ENCODE results near the gene CELSR2. TPM values are rescaled to one million over a fixed set of nuclear protein-coding genes. Genes with fewer than 3 reads are reported as not detected.
A peak's percentile ranks its signal among the peaks of the same experiment; 100 is the strongest.

CELSR2 gene
- polyA plus RNA-seq = under 1 TPM in 2 of 3 donors, not detected in 1; 0.17 to 0.77 TPM

- DNase-seq = peak; percentile 65 to 73 (median 66)
- peaks cover 1 to 19% (median 11%) of the 10 kb centered on the region in 3 donors for H3K27me3 Mint-ChIP-seq (ENCODE audit: low read depth in 3 of 3)
- peak within 1 kb of the TSS in 1 of 6 donors; percentile 14 for H3K27ac Mint-ChIP-seq
- H3K36me3 Mint-ChIP-seq = no peaks in the 10 kb centered on the region
- H3K9me3 Mint-ChIP-seq = no peaks in the 10 kb centered on the region
- peak within 1 kb of the TSS; percentile 67 to 80 (median 75) for H3K4me3 Mint-ChIP-seq
- H3K4me1 Mint-ChIP-seq = peaks cover 5 to 14% of the 10 kb centered on the region in 2 donors
These were observed at the start of gene CELSR2 for GRCh38 chr1:109248797-109249629. Gene CELSR2 (plus strand): TSS chr1:109249539. CDS start chr1:109250080, 541 bp downstream.

- no peak for DNase-seq
- Mint-ChIP-seq H3K27me3 (ENCODE audit: low read depth in 3 of 3) (peaks cover 0 to 12% (median 6%) of the 10 kb centered on the region in 3 donors), H3K4me1 (peaks cover 9 to 11% of the 10 kb centered on the region in 2 donors), H3K36me3 (peaks cover 0 to 9% (median 3%) of the 10 kb centered on the region in 3 donors), H3K4me3 (peak overlapping the region in 2 of 5 donors; percentile 11 to 55), H3K27ac (peak overlapping the region in 1 of 6 donors; percentile 71), H3K9me3 (no peaks in the 10 kb centered on the region)
These were observed 49.6 kb upstream of the CELSR2 start for GRCh38 chr1:109199710-109200109.

- H3K9me3 Mint-ChIP-seq = no peaks in the 10 kb centered on the region
- no peak for DNase-seq
- peaks cover 0 to 9% (median 3%) of the 10 kb centered on the region in 3 donors for H3K36me3 Mint-ChIP-seq
- no peak overlapping the region for H3K27ac Mint-ChIP-seq
- H3K4me3 Mint-ChIP-seq = no peak overlapping the region
- peaks cover 0 to 12% (median 8%) of the 10 kb centered on the region in 3 donors for H3K27me3 Mint-ChIP-seq (ENCODE audit: low read depth in 3 of 3)
- peaks cover 9 to 11% of the 10 kb centered on the region in 2 donors for H3K4me1 Mint-ChIP-seq
These were observed 48.1 kb upstream of the CELSR2 start for GRCh38 chr1:109201123-109201703.

- H3K27me3 Mint-ChIP-seq (ENCODE audit: low read depth in 3 of 3) = peaks cover 0 to 15% (median 5%) of the 10 kb centered on the region in 3 donors
- DNase-seq = no peak
- H3K4me3 Mint-ChIP-seq = no peak overlapping the region
- peaks cover 2 to 6% of the 10 kb centered on the region in 2 donors for H3K4me1 Mint-ChIP-seq
- peaks cover 0 to 9% (median 3%) of the 10 kb centered on the region in 3 donors for H3K36me3 Mint-ChIP-seq
- H3K9me3 Mint-ChIP-seq = no peaks in the 10 kb centered on the region
- no peak overlapping the region for H3K27ac Mint-ChIP-seq
These were observed 44.9 kb upstream of the CELSR2 start for GRCh38 chr1:109204484-109204883.

GRCh38 chr1:109206339-109206738 lies 43.0 kb upstream of the CELSR2 start:
- no peaks in the 10 kb centered on the region for H3K4me1 Mint-ChIP-seq
- no peak overlapping the region for H3K27ac Mint-ChIP-seq
- no peak for DNase-seq
- H3K27me3 Mint-ChIP-seq (ENCODE audit: low read depth in 3 of 3) = peaks cover 0 to 16% (median 0%) of the 10 kb centered on the region in 3 donors
- peaks cover 0 to 9% (median 0%) of the 10 kb centered on the region in 3 donors for H3K36me3 Mint-ChIP-seq
- H3K9me3 Mint-ChIP-seq = no peaks in the 10 kb centered on the region
- no peak overlapping the region for H3K4me3 Mint-ChIP-seq

- H3K9me3 Mint-ChIP-seq = no peaks in the 10 kb centered on the region
- no peak for DNase-seq
- H3K27me3 Mint-ChIP-seq (ENCODE audit: low read depth in 3 of 3) = peaks cover 0 to 16% (median 0%) of the 10 kb centered on the region in 3 donors
- H3K27ac Mint-ChIP-seq = no peak overlapping the region
- no peaks in the 10 kb centered on the region for H3K4me1 Mint-ChIP-seq
- no peak overlapping the region for H3K4me3 Mint-ChIP-seq
- peaks cover 0 to 9% (median 0%) of the 10 kb centered on the region in 3 donors for H3K36me3 Mint-ChIP-seq
These were observed 41.8 kb upstream of the CELSR2 start for GRCh38 chr1:109207467-109208103.

GRCh38 chr1:109208394-109208793 lies 40.9 kb upstream of the CELSR2 start:
- no peaks in the 10 kb centered on the region for H3K9me3 Mint-ChIP-seq
- H3K36me3 Mint-ChIP-seq = peaks cover 0 to 4% (median 0%) of the 10 kb centered on the region in 3 donors
- peaks cover 0 to 1% of the 10 kb centered on the region in 2 donors for H3K4me1 Mint-ChIP-seq
- H3K27ac Mint-ChIP-seq = no peak overlapping the region
- peaks cover 0 to 14% (median 0%) of the 10 kb centered on the region in 3 donors for H3K27me3 Mint-ChIP-seq (ENCODE audit: low read depth in 3 of 3)
- no peak for DNase-seq
- H3K4me3 Mint-ChIP-seq = no peak overlapping the region

- H3K27ac Mint-ChIP-seq = no peak overlapping the region
- no peak overlapping the region for H3K4me3 Mint-ChIP-seq
- no peaks in the 10 kb centered on the region for H3K9me3 Mint-ChIP-seq
- peaks cover 0 to 4% (median 0%) of the 10 kb centered on the region in 3 donors for H3K36me3 Mint-ChIP-seq
- no peak for DNase-seq
- H3K27me3 Mint-ChIP-seq (ENCODE audit: low read depth in 3 of 3) = peaks cover 0 to 16% (median 3%) of the 10 kb centered on the region in 3 donors
- H3K4me1 Mint-ChIP-seq = peaks cover 0 to 3% of the 10 kb centered on the region in 2 donors
These were observed 40.4 kb upstream of the CELSR2 start for GRCh38 chr1:109208836-109209463.

- no peak for DNase-seq
- Mint-ChIP-seq H3K4me3 (no peak overlapping the region), H3K27ac (no peak overlapping the region), H3K4me1 (peaks cover 9 to 14% of the 10 kb centered on the region in 2 donors), H3K9me3 (no peaks in the 10 kb centered on the region), H3K27me3 (ENCODE audit: low read depth in 3 of 3) (peaks cover 4 to 16% (median 7%) of the 10 kb centered on the region in 3 donors), H3K36me3 (no peaks in the 10 kb centered on the region)
These were observed 39.3 kb upstream of the CELSR2 start for GRCh38 chr1:109210058-109210457.

GRCh38 chr1:109213345-109213823 lies 36.0 kb upstream of the CELSR2 start:
- H3K27me3 Mint-ChIP-seq (ENCODE audit: low read depth in 3 of 3) = peaks cover 6 to 13% (median 7%) of the 10 kb centered on the region in 3 donors
- no peak for DNase-seq
- H3K27ac Mint-ChIP-seq = peak overlapping the region in 4 of 6 donors; percentile 77 to 93 (median 90)
- H3K36me3 Mint-ChIP-seq = peaks cover 0 to 8% (median under 1%) of the 10 kb centered on the region in 3 donors
- H3K9me3 Mint-ChIP-seq = no peaks in the 10 kb centered on the region
- H3K4me1 Mint-ChIP-seq = peaks cover 33 to 34% of the 10 kb centered on the region in 2 donors
- H3K4me3 Mint-ChIP-seq = peak overlapping the region; percentile 95 to 99 (median 97)

GRCh38 chr1:109213824-109214693 lies 35.3 kb upstream of the CELSR2 start, which contains the start of gene SARS1:
Gene SARS1 (plus strand): TSS chr1:109213918. CDS start chr1:109213993, 75 bp downstream.
- Mint-ChIP-seq H3K9me3 (no peaks in the 10 kb centered on the region), H3K27ac (peak within 1 kb of the TSS; percentile 88 to 95 (median 92)), H3K36me3 (peaks cover 0 to 11% (median 4%) of the 10 kb centered on the region in 3 donors), H3K27me3 (ENCODE audit: low read depth in 3 of 3) (peaks cover 7 to 10% (median 7%) of the 10 kb centered on the region in 3 donors), H3K4me1 (peaks cover 38 to 39% of the 10 kb centered on the region in 2 donors), H3K4me3 (peak within 1 kb of the TSS; percentile 95 to 99 (median 97))
- peak; percentile 87 to 90 (median 88) for DNase-seq
